Activated CD8-positive, alpha-beta memory T cell treated with anti-CD3 and anti-CD28 coated beads, Interleukin-2, amount 50 U/mL, for 48 hours (primary cell): ENCODE data around the gene POLG.

Source experiments
- DNase-seq: peaks from one replicate; pipeline ENCODE4 v3.0.0-alpha.2; 2020

The POLG gene

DNA sequence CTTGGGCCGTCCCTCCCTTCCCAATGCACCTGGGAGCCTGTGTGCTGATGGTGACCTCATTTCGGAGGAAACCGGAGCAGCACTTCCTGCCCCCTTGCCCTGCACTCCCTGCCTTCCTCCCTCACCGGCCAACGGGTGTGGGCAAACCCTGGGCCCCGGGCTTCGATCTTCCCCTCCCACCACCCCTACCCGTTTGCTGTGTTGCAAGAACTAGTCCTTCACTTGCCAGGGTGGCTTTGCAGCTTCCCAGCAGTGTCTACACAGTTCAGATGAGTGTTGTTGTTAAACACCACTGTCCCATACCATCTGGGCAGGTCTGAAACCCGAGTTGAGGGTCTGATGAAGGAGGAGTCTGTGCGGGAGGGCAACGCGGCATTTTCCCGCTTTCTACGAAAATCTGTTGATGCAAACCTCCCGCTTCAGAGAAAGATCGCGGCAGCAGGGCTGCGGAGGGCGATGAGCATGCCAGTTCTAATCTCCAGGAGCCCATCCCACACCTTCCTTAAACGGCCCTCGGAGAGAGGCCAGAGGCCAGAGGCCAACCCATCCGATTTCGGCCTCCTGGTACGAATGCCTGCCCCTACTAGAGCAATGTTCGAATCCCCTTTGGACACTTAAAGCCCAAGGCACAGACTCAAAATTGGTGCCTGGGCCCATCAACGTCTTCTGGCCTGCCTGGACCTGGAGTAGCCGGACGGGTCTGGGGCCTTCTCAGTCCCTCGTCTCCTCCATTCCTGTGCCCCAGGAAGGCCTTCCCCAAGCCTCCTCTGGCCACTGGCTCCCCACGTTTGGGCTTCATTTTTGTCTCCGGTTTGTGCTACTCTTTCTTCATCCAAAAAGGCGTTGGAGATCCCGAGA is 35.7 kb upstream of the POLG start:
- DNase-seq, result no peak

GRCh38 chr15:89369341-89369947 is 34.8 kb upstream of the POLG start:
- no peak for DNase-seq

- DNase-seq, result no peak
Measured at GRCh38 chr15:89368566-89369223, 34.1 kb upstream of the POLG start.

- DNase-seq, result no peak
Measured at GRCh38 chr15:89367485-89368451, 33.1 kb upstream of the POLG start.

DNA sequence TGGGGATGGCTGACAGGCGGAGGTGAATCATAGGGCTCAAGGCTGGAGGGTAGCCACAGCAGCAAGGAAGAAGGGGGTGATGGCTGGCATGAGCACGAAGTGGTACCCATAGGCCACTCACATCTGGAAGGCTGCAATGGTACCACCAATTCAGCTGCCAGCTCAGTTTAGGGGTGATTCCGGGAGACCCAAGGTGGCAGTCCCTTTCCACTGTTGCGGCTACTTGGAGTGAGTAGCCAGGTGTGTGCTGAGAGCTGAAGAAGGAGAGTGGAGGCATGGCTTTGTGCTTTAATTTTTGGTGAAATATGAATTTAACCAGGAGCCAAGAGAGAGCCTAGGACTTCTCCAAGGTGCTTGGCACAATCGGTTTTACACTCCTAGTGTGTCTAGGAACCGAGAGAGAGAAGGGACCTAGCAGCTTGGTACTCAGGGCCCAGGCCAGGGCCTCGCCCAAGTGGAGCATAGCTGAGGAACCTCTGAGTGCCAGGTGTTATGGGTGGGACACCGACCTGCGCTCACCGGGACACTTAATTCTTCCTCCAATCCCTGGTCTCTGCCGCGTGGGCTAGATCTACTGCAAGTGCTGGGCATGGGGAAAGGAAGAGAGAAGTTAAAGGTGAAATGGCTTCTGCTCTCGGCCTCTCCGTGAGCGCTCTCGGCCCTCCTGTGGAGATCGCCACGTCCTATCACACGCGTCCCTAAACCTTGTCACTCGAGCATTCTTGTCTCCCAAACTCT is 32.2 kb upstream of the POLG start:
- DNase-seq, result no peak

DNA sequence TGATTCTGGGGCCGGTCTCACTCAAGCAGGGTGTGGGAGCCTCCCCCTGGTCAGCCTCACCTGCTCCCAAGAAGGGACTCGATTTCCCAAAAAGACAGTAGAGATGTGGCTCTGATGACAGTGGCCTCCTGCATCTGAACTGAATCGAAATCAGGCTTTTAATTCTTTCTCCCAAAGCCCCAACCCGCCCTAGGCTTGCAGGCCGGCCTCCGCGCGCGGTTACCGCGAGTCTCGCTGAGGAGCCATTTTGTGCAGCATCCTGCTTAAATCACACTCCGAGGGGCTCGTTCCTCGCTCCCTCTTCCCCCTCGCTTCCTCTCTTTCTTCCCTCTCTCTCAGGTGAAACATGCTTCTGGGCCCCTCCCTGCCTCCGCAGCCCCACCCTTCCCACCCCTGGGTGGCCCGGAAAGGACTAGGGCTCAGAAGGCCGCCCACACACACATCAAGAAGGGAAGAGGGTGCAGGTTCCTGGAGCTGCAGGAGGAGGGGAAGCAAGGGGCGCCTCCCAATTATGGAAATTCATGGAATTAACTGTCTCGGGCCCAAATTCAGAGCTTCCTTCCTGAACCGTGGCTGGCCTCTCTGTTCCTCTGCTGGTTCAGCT is 30.9 kb upstream of the POLG start:
- no peak for DNase-seq

GRCh38 chr15:89364741-89365450 is 30.3 kb upstream of the POLG start:
- no peak for DNase-seq

DNA sequence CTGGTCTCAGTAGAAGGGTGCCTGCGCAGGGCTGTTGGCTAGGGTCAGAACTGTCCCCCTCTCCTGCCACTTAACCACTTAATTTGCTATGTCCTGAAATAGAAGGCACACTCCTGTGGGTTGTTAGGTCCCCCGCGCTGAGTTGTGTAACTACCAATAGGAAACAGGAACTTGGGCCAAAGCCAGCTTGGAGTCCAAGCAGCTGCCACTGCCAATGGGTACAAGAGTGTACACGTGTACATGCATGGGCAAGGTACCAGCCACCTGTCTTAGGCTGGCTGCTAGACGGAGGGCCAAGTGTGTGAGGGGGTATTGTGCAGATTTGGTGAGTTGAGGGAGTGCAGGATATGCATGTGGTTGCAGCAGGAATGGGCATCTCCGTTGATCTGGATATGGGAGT is 29.7 kb upstream of the POLG start:
- no peak for DNase-seq

GRCh38 chr15:89363770-89364169 is 29.1 kb upstream of the POLG start:
- DNase-seq, result no peak

- DNase-seq, result no peak
Measured at GRCh38 chr15:89363133-89363532, 28.5 kb upstream of the POLG start.

DNA sequence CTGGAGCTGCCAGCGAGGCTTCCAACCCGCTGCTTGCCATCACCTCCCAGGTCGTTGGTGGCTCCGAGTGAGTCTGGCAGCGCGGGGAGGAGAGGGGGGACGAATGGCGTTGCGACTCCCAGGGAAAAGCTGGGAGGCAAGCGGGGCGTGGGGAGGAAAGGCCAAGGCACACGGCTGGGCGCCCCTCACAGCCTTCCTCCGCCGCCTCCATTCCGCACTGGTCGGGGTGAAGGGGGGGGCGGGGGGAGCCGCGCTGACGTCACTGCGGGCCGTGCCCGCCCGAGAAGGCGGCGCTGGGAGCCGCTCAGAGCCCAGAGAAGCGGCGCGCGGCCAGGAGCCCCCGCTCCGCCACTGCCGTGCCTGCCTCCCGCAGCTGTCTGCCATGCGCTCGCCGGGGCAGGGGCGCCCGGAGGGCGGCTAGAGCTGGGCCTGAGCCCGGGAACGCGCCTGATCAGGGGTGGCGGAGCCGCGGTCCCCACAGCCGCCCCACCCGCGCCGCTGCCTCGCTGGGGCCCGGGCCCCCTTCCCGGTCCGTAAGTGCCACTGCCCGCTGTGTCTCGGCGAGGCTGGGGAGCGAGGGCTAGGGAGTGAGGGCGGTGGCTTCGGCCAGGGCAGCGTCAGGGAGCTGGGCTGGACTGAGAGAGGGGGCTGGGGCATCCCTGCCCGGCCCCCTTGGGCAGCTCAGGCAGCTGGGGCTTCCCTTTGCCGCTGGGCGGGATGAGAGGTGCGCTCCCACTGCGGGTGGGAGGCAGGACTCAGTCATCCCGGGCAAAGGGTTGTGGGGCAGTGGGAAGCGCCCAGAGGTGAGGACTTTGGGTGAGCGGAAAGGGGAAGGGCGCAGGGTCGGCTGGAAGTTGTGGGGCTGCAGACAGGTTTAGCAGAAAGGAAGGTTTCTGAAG is 27.8 kb upstream of the POLG start:
- peak; percentile 55 for DNase-seq

GRCh38 chr15:89361451-89362202 is 27.0 kb upstream of the POLG start:
- DNase-seq, result peak; percentile 84

GRCh38 chr15:89360294-89360971 is 25.8 kb upstream of the POLG start:
- DNase-seq, result no peak

GRCh38 chr15:89359471-89360293 is 25.1 kb upstream of the POLG start:
- DNase-seq, result no peak

DNA sequence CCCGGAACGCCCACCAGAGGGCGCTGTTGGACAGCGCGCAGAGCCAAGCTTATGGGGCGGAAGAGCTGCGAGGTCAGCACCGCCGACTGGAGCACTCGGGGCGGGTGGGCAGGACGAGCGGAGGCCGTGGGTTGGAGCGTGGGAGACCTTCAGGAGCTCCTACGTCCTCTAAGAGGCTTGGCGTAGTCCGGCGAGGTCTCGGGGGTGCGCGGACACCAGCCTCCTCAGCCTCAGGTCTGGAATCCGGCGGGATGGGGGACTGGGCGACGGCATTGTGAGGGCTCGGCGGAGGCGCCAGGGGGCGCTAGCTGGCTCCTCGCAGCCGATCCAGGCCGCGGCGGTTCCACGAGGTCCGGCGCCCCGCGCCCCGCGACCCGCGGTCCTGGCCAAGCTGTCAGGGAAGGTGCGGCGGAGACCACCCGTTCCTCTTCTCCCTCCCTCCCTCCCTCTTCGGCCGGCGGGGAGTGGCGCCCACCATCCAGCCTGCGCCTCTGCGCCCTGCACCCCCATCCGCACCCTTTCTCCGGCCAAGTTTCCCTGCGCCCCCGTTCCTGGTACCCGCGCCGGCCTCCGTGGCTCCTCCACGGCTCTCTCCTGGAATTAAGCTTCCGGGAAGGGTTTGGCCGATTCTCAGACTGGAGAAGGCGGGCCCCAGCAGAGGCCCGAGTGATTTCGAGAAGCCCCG is 24.3 kb upstream of the POLG start:
- peak; percentile 97 for DNase-seq

DNA sequence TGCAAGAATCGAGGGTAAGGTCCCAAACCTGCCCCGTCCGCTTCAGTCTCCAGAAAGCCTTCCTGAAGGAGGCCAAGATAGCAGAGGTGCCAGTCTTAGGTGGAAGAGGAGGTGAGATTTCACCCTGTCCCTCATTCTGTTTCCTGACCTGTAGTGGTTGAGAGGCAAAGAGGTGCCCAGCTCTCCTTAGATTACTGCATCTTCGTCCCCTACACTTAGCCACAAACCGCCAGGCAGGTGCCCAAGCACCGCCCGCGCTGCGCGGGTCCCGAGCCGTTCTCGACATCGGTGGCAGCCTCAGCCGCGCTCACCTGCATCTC is 23.8 kb upstream of the POLG start:
- DNase-seq, result no peak
